ENCODE results near the gene USF3. TPM values are rescaled to one million over a fixed set of nuclear protein-coding genes. Genes with fewer than 3 reads are reported as not detected.

USF3 gene
- total and polyA plus RNA-seq, 9 of the 15 experiments (the other 6 are each of a cell fraction or from before 2014, with no cell fraction given), result 1.4 to 6.9 (median 3.1) TPM

- no peak overlapping the region for H3K4me3 ChIP-seq
- H3K27ac ChIP-seq (ENCODE audit: extremely low read depth, low read depth, low read length), result no peak overlapping the region
- no peaks in the 10 kb centered on the region for H3K9me1 ChIP-seq (ENCODE audit: control insufficient read depth, insufficient read depth, low read length)
- TF ChIP-seq ELF1 (tag; IDR thresholded peaks at IDR 0.05), result no peak
- no peak for TF ChIP-seq NR2C1 (IDR thresholded peaks at IDR 0.05)
- no peak for TF ChIP-seq NR2C1 (tag; IDR thresholded peaks at IDR 0.05)
- TF ChIP-seq HNRNPH1 (optimal IDR thresholded peaks at IDR 0.05; ENCODE audit: low read depth, low read length), result no peak
- TF ChIP-seq ELK1 (CRISPR knock-in tag; IDR thresholded peaks at IDR 0.05), result no peak
- TF ChIP-seq CHCHD3 (CRISPR knock-in tag; IDR thresholded peaks at IDR 0.05), result no peak
- no peak for TF ChIP-seq FOXJ3 (CRISPR knock-in tag; IDR thresholded peaks at IDR 0.05)
- no peak for TF ChIP-seq ZNF143 (CRISPR knock-in tag; IDR thresholded peaks at IDR 0.05)
- H2AFZ ChIP-seq (ENCODE audit: low read depth, low read length), result no peak overlapping the region
- intact Hi-C loops (cut with micrococcal nuclease), result no loop called here
- H3K9ac ChIP-seq (ENCODE audit: insufficient read depth in 1 of 2, low read depth in 2 of 2, low read length in 2 of 2), result no peak overlapping the region
- H3K4me1 ChIP-seq (replicated peaks in 1 of 2; ENCODE audit: control insufficient read depth in 2 of 2, insufficient read depth in 2 of 2, low read length in 2 of 2), result no peaks in the 10 kb centered on the region
- H4K20me1 ChIP-seq (replicated peaks; ENCODE audit: control insufficient read depth, insufficient read depth, low read length), result no peaks in the 10 kb centered on the region
- no peak for FAIRE-seq
- DNase-seq (ENCODE audit: extremely low read depth in 1 of 4, low spot score in 3 of 4), result no peak
- in situ Hi-C loops (cut with MboI), result no loop called here
- CTCF ChIA-PET (ENCODE audit: low intra/inter-chr PET ratio), result no interaction called here
- 94% methylated on average over 2 of the region's 2 CpGs for WGBS (ENCODE audit: insufficient coverage, low coverage, missing lambda C conversion rate)
- H3K4me2 ChIP-seq (ENCODE audit: insufficient read depth, low read length), result no peak overlapping the region
- POLR2A ChIA-PET, result interaction anchor here (0.7 to 1.0 kb wide), 2 partner anchors 25 to 75 kb away, joined by 3 read pairs; no protein-coding TSS in a partner anchor
- no peaks in the 10 kb centered on the region for H3K9me3 ChIP-seq (replicated peaks; ENCODE audit: control insufficient read depth, insufficient read depth, low read depth, low read length)
- no peaks in the 10 kb centered on the region for H3K27me3 ChIP-seq (ENCODE audit: control insufficient read depth in 2 of 2, insufficient read depth in 2 of 2, low read length in 2 of 2)
- peaks cover 6% of the 10 kb centered on the region; the same call in 1 of the 3 replicates for H3K79me2 ChIP-seq (ENCODE audit: control insufficient read depth, insufficient read depth, low read length)
- no TSS peak for BruUV-seq (replicated peaks)
- no peak for ATAC-seq
- peaks cover 73% of the 10 kb centered on the region; the same call in 2 of the 3 replicates for H3K36me3 ChIP-seq (ENCODE audit: control insufficient read depth, insufficient read depth, low read length)
These were observed 23.3 kb upstream of the USF3 start for GRCh38 chr3:113719758-113720157.
